ENCODE results near the gene INPP5E.

The INPP5E gene

GRCh38 chr9:136445799-136446198 lies 6.2 kb upstream of the INPP5E start:
- no peak for DNase-seq

GRCh38 chr9:136444102-136444501 lies 4.5 kb upstream of the INPP5E start:
- DNase-seq = no peak

DNA sequence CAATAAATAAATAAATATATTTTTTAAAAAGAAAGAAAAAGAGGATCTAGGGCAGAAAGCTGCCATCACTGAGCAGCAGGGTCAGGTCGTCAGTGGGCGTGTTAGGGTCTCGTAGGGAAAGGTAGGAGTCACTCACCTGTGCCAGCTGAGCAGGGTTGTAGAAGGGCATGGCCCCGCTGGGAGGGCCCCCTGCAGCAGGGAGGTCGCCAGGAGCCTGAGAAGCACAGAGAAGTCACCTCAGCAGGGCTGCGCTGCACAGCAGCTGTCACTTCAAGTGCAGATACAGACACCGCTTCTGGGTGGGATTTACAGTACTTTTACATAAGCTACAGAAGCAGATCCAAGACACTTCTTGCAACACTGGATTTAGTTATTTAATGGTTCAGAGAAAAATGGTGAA lies 4.0 kb upstream of the INPP5E start:
- DNase-seq = no peak

DNA sequence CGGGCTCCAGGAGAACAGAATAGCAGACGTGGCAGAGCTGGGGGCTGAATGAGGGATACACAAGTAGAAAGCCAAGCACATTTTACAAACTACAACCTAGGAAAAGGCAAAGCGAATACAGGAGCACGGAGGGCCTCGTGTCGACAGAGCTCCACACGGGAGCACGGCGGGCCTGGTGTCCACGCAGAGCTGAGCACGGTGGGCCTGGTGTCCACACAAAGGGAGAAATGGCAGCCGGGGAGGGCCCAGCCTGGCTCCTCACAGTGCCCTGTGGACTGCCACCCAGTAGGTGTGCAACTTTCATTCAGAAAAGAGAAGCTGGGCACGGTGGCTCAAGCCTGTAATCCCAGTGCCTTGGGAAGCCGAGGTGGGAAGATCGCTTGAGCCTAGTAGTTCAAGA lies 3.4 kb upstream of the INPP5E start:
- DNase-seq = no peak

- no peak for DNase-seq
Observed at GRCh38 chr9:136442265-136442664, 2.6 kb upstream of the INPP5E start.

DNA sequence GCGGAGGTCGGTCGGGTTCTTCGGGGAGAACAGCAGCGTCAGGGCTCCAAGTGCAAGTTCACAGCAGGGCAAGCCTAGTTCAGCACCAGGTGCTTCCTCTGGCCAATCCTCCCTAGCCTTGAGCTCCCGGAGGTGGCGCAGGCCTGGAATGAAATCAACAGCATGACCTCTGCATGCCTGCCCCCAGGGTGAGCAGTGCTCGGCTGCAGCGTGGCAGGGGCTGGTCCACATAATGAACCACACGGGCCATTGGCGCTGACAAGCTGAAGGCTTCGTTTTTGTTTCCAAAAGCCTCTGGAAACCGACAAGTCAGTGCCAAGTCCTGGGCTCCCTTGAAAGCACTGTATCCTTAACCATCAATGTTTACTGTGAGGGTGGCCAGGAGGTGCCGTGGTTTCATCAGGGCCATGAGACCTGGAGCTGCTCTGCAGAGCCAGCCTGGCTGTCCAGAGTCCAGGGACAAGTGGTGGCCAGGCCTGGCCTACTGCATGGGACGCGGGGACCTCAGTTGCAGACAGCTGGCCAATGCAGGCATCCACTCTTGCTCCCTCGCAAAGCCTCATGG lies 2.1 kb upstream of the INPP5E start:
- DNase-seq = no peak

DNA sequence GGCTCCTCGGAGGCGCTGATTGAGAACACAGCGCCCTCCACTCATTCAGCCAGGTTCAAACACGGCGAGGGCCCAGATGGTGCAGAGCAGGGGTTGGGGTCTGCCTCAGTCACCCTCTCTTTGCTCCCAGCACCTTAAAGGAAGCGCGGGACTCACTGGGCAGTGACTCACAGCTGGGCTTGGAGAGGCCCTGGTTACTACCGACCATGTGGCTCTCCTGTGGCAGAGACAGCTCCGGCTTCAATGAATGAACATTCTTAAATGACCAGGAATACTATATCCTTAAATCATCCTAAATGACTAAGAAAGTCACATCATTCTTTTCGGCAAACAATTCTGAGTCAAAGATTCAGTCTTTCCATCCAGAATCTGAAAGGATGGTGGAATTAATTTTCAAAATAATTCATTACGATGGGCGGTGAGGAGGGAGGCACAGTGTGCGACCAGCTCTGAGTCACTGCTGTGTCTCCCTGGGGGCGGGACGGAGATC lies 1.6 kb upstream of the INPP5E start:
- no peak for DNase-seq

- DNase-seq = no peak
Observed at GRCh38 chr9:136438548-136439480, 831 bp downstream of the INPP5E start.

- DNase-seq = no peak
Observed at GRCh38 chr9:136437839-136438547, 1.7 kb downstream of the INPP5E start.

DNA sequence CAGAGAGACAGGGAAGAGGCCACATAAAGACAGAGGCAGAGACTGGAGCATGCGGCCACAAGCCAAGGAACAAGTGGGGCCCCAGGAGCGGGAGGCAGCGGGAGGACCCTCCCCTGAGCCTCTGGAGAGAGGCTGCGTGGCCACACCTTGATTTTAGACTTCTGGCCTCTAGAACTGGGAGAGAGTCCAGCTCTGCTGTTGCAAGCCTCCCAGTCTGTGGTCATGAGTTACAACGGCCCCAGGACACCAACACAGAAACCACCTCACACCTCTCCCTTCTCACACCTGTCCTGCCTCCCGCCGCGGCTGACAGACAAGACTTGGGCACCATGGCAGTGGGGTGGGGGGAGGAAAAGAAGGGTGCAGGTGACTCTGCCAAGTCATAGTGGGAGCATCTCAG lies 2.2 kb downstream of the INPP5E start:
- peak in 1 of 2 experiments; percentile 6 for DNase-seq

- DNase-seq = no peak
Observed at GRCh38 chr9:136436055-136436634, 3.5 kb downstream of the INPP5E start.

DNA sequence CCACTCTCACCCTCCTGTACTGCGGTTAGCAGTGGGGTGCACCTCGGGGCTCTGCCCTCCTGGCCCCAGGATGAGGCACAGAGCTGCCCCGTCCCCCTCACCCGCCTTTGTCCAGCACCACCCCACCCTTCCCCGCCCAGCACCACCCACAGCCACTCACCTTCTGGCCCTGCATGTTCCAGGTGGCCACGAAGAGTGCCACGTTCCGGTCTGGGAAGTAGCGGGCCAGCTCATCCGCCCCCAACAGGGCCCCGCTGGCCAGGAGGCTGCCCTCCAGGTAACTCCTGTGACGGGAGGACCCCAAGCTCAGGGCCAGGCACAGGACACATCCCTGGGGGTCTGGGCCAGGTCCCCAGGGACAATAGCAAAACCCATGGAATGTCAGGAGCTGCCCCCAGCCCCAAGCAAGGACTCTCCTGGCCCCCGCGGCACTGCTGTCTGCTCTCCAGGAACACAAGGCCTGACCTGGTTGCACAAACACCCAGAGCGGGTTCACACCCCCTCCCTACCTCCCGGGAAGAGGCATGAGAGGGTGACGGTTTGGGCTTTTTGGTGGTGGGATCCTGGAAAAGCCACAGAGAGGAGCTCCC lies 5.0 kb downstream of the INPP5E start:
- no peak for DNase-seq

- DNase-seq = no peak
Observed at GRCh38 chr9:136433849-136434579, 5.6 kb downstream of the INPP5E start.

- no peak for DNase-seq
Observed at GRCh38 chr9:136433043-136433715, 6.5 kb downstream of the INPP5E start.

GRCh38 chr9:136432591-136432990 lies 7.1 kb downstream of the INPP5E start:
- DNase-seq = no peak

- no peak for DNase-seq
Observed at GRCh38 chr9:136431782-136432350, 7.8 kb downstream of the INPP5E start.

- DNase-seq = no peak
Observed at GRCh38 chr9:136430588-136431234, 8.9 kb downstream of the INPP5E start.

GRCh38 chr9:136429683-136430491 lies 9.8 kb downstream of the INPP5E start:
- DNase-seq = no peak

- DNase-seq = no peak
Observed at GRCh38 chr9:136429075-136429628, 10.5 kb downstream of the INPP5E start.

All from AML-193 (cell line).